HCT116 (cell line): ENCODE measurements around the gene BBS9. TPM values are rescaled to one million over a fixed set of nuclear protein-coding genes. Genes with fewer than 3 reads are reported as not detected.
A peak's percentile ranks its signal among the peaks of the same experiment; 100 is the strongest.

Source experiments
- ATAC-seq: fragments of 200-7000 bp; cut with Tn5 transposase; 2 replicates; pipeline ENCODE4 v1.9.1; 2020; ENCODE audit warnings: mild to moderate bottlenecking, moderate library complexity
- BruUV-seq: library from RNA; stranded (reverse); fragments of 400-500 nt; replicated peaks from 2 replicates; lab custom pipeline; 2021; lab: Mats Ljungman, UMichigan
- CTCF ChIA-PET: fragments of 300-600 bp; sonication (Branson Sonifier 250); formaldehyde crosslinking; loops from one replicate; lab custom pipeline; 2021; ENCODE audit warnings: antibody characterized with exemption; lab: Charles Lee
- POLR2A ChIA-PET: fragments of 300-600, 350-600 bp; sonication (Branson Sonifier 250); formaldehyde crosslinking; loops from one replicate; lab custom pipeline; 2021; ENCODE audit warnings: antibody characterized with exemption; lab: Charles Lee
- RAD21 ChIA-PET, 2 experiments: fragments of 300-600 bp; sonication (Branson Sonifier 250); formaldehyde crosslinking; loops; one replicate each; lab custom pipeline; 2023; ENCODE audit warnings: low total read pairs in 2 of 2; ENCODE audit not compliant: uncharacterized antibody in 2 of 2, unreplicated experiment in 2 of 2, low non-redundant PET in 1 of 2; lab: Charles Lee
- DNase-seq: peaks from one replicate; pipeline ENCODE4 v3.0.0-alpha.2; 2010; ENCODE audit warnings: low read depth, low spot score
- H2AFZ ChIP-seq: fragments of 200-600 bp; shearing (Covaris generic), sonication (generic); 2 replicates; pipeline ENCODE4 v1.6.1; 2017; ENCODE audit warnings: low read depth, mixed run types, mixed read lengths, antibody characterized with exemption, low read length; ENCODE audit not compliant: poor library complexity, severe bottlenecking
- H3K27ac ChIP-seq: 2 replicates; pipeline ENCODE4 v1.5.1; 2012; ENCODE audit warnings: low read depth, low read length
- H3K27me3 ChIP-seq: fragments of 200-600 bp; sonication (generic); 2 replicates; pipeline ENCODE4 v1.6.1; 2016; ENCODE audit warnings: mixed run types, low read length, mixed read lengths; ENCODE audit not compliant: insufficient read depth
- H3K36me3 ChIP-seq, 2 experiments: fragments of 200-500 bp in 1 of 2; fragments of 200-600 bp in 1 of 2; sonication (Bioruptor generic) in 1 of 2; sonication (generic) in 1 of 2; 2 replicates each; pipeline versions ENCODE4 v1.5.1 to v1.6.1; 2014 to 2016; ENCODE audit warnings: low read length in 2 of 2, inconsistent platforms in 1 of 2, mixed read lengths in 1 of 2, mixed run types in 1 of 2; ENCODE audit not compliant: insufficient read depth in 2 of 2, control insufficient read depth in 1 of 2
- H3K4me1 ChIP-seq, 2 experiments: fragments of 200-600 bp in 1 of 2; sonication (generic) in 1 of 2; 2 replicates each; pipeline versions ENCODE4 v1.5.1 to v1.6.1; 2012 to 2017; ENCODE audit warnings: low read length in 2 of 2, inconsistent platforms in 1 of 2, mild to moderate bottlenecking in 1 of 2, mixed read lengths in 1 of 2, mixed run types in 1 of 2, moderate library complexity in 1 of 2; ENCODE audit not compliant: insufficient read depth in 2 of 2, control insufficient read depth in 1 of 2
- H3K4me2 ChIP-seq: fragments of 200-600 bp; sonication (generic); 2 replicates; pipeline ENCODE4 v1.6.1; 2017; ENCODE audit warnings: mixed run types, low read length, mixed read lengths
- H3K4me3 ChIP-seq, 2 experiments: fragments of 200-600 bp in 1 of 2; sonication (generic) in 1 of 2; replicated peaks in 1 of 2; 2 replicates each; pipeline ENCODE4 v1.5.1; 2011 to 2016; ENCODE audit warnings: low read length in 2 of 2, control low read depth in 1 of 2, low read depth in 1 of 2, mild to moderate bottlenecking in 1 of 2, mixed read lengths in 1 of 2, mixed run types in 1 of 2
- H3K79me2 ChIP-seq: fragments of 200-600 bp; sonication (generic); 2 replicates; pipeline ENCODE4 v1.6.1; 2017; ENCODE audit warnings: mild to moderate bottlenecking, mixed run types, low read length, moderate library complexity, mixed read lengths; ENCODE audit not compliant: insufficient read depth
- H3K9ac ChIP-seq: fragments of 200-600 bp; sonication (generic); 2 replicates; pipeline ENCODE4 v1.6.1; 2016; ENCODE audit warnings: low read length, mixed read lengths
- H3K9me2 ChIP-seq: fragments of 200-600 bp; sonication (generic), shearing (Covaris generic); 2 replicates; pipeline ENCODE4 v1.6.1; 2017; ENCODE audit warnings: mixed run types, mild to moderate bottlenecking, moderate library complexity; ENCODE audit not compliant: insufficient read depth
- H3K9me3 ChIP-seq, 2 experiments: fragments of 200-500 bp in 1 of 2; fragments of 200-600 bp in 1 of 2; sonication (Bioruptor generic) in 1 of 2; sonication (generic) in 1 of 2; 2 replicates each; pipeline ENCODE4 v1.6.1; 2014 to 2017; ENCODE audit warnings: low read length in 2 of 2, mixed read lengths in 2 of 2, inconsistent platforms in 1 of 2, low read depth in 1 of 2, mild to moderate bottlenecking in 1 of 2, mixed run types in 1 of 2, moderate library complexity in 1 of 2; ENCODE audit not compliant: control insufficient read depth in 1 of 2, insufficient read depth in 1 of 2
- H4K20me1 ChIP-seq: fragments of 200-600 bp; sonication (generic), shearing (Covaris generic); 2 replicates; pipeline ENCODE4 v1.6.1; 2017; ENCODE audit warnings: mixed run types, mild to moderate bottlenecking, moderate library complexity; ENCODE audit not compliant: insufficient read depth
- CBX3 ChIP-seq: IDR thresholded peaks from 2 replicates; pipeline ENCODE4 v1.6.1; 2012; ENCODE audit warnings: low read depth
- CEBPB ChIP-seq: IDR thresholded peaks from 2 replicates; pipeline ENCODE4 v1.6.1; 2012; ENCODE audit warnings: low read depth
- CTCF ChIP-seq, 3 experiments: fragments of 200-600 bp in 1 of 3; sonication (generic) in 1 of 3; IDR thresholded peaks in 2 of 3; conservative IDR thresholded peaks in 1 of 3; 2 replicates each; pipeline ENCODE4 v1.5.1; 2012 to 2017; ENCODE audit warnings: low read depth in 2 of 3, low read length in 2 of 3, antibody characterized with exemption in 1 of 3, borderline replicate concordance in 1 of 3, control low read depth in 1 of 3, mild to moderate bottlenecking in 1 of 3, mixed read lengths in 1 of 3, mixed run types in 1 of 3, moderate library complexity in 1 of 3; ENCODE audit not compliant: insufficient read depth in 1 of 3
- EGR1 ChIP-seq: IDR thresholded peaks from 2 replicates; pipeline ENCODE4 v1.6.1; 2012; ENCODE audit warnings: low read depth
- EZH2 ChIP-seq: fragments of 200-600 bp; sonication (generic); IDR thresholded peaks from 2 replicates; pipeline ENCODE4 v1.6.1; 2017; ENCODE audit warnings: antibody characterized with exemption, mixed run types
- EZH2phosphoT487 ChIP-seq: fragments of 200-600 bp; IDR thresholded peaks from 2 replicates; pipeline ENCODE4 v1.6.1; 2018; ENCODE audit warnings: antibody characterized with exemption, borderline replicate concordance
- FOSL1 ChIP-seq: IDR thresholded peaks from 2 replicates; pipeline ENCODE4 v1.6.1; 2012; ENCODE audit warnings: low read depth
- JUND ChIP-seq: IDR thresholded peaks from 2 replicates; pipeline ENCODE4 v1.6.1; 2012
- POLR2AphosphoS5 ChIP-seq: IDR thresholded peaks from 2 replicates; pipeline ENCODE4 v1.6.1; 2011; ENCODE audit warnings: mild to moderate bottlenecking, low read depth, low read length, moderate library complexity
- REST ChIP-seq: IDR thresholded peaks from 2 replicates; pipeline ENCODE4 v1.6.1; 2012; ENCODE audit warnings: low read depth
- SP1 ChIP-seq: IDR thresholded peaks from 2 replicates; pipeline ENCODE4 v1.6.1; 2012; ENCODE audit warnings: low read depth
- YY1 ChIP-seq: IDR thresholded peaks from 2 replicates; pipeline ENCODE4 v1.6.1; 2011; ENCODE audit warnings: low read length, low read depth, moderate library complexity, mild to moderate bottlenecking; ENCODE audit not compliant: insufficient replicate concordance; ENCODE audit errors: extremely low read depth
- ZFX ChIP-seq: fragments of 450-650 bp; IDR thresholded peaks from 2 replicates; pipeline ENCODE4 v1.6.1; 2017
- intact Hi-C: fragments of 100-400 bp; cut with micrococcal nuclease; formaldehyde crosslinking; loops from 2 replicates; pipeline ENCODE4 v1.10.0; 2022
- total RNA-seq: library from RNA; stranded (reverse); gene quantifications from one replicate; pipeline ENCODE4 v1.2.1, GENCODE V29; 2021; ENCODE audit not compliant: unreplicated experiment

BBS9 gene
- total RNA-seq, 1 experiment from 2014 or later: 7.1 TPM

GRCh38 chr7:33128631-33128989 is 754 bp upstream of the BBS9 start:
- ATAC-seq (no peak), DNase-seq (no peak)
- TSS peak; percentile 97 for BruUV-seq
- Histone ChIP-seq H3K9ac (peak overlapping the region; percentile 61), H3K4me2 (peak overlapping the region; percentile 94), H3K27me3 (no peaks in the 10 kb centered on the region), H2AFZ (peak overlapping the region; percentile 88), H4K20me1 (no peaks in the 10 kb centered on the region), H3K79me2 (no peaks in the 10 kb centered on the region), H3K36me3 (no peaks in the 10 kb centered on the region), H3K4me1 (peaks cover 8 to 11% of the 10 kb centered on the region in 2 experiments; a peak in 3 of 4 replicates), H3K4me3 (peak overlapping the region; percentile 80 to 81), H3K9me3 (no peaks in the 10 kb centered on the region), H3K27ac (peak overlapping the region; percentile 64), H3K9me2 (no peaks in the 10 kb centered on the region)
- intact Hi-C loops: no loop called here
- ChIA-PET CTCF (no interaction called here), POLR2A (no interaction called here), RAD21 (no interaction called here)
- 0 out of 2 replicates have a peak, but pooled peaks have one; percentile 8 for TF ChIP-seq JUND
- no peak for TF ChIP-seq ZFX
- no peak for TF ChIP-seq CTCF (IDR thresholded peaks at IDR 0.05 in 2 of 3, conservative IDR thresholded peaks at IDR 0.05 in 1 of 3; ENCODE audit: borderline replicate concordance in 1 of 3, insufficient read depth in 1 of 3, low read depth in 2 of 3, low read length in 2 of 3)

GRCh38 chr7:33129806-33130153 is 416 bp downstream of the BBS9 start:
- no peaks in the 10 kb centered on the region for H3K9me2 ChIP-seq
- peak; percentile 18; the same call in 1 of the 2 replicates for ATAC-seq
- ChIA-PET POLR2A (no interaction called here), RAD21 (no interaction called here), CTCF (no interaction called here)
- no peaks in the 10 kb centered on the region for H3K79me2 ChIP-seq
- H3K4me3 ChIP-seq: peak overlapping the region; percentile 80 to 81
- H3K9me3 ChIP-seq: no peaks in the 10 kb centered on the region
- DNase-seq: no peak
- H3K27me3 ChIP-seq: no peaks in the 10 kb centered on the region
- H2AFZ ChIP-seq: peak overlapping the region; percentile 88
- no peak overlapping the region; the same call in 1 of the 2 replicates for H3K27ac ChIP-seq
- H3K9ac ChIP-seq: peak overlapping the region; percentile 49
- peaks cover 8 to 11% of the 10 kb centered on the region in 2 experiments; a peak in 3 of 4 replicates for H3K4me1 ChIP-seq
- no peaks in the 10 kb centered on the region for H4K20me1 ChIP-seq
- H3K4me2 ChIP-seq: peak overlapping the region; percentile 94
- intact Hi-C loops: no loop called here
- BruUV-seq: TSS peak; percentile 48
- H3K36me3 ChIP-seq: no peaks in the 10 kb centered on the region
- TF ChIP-seq EGR1 (no peak), YY1 (no peak), CTCF (IDR thresholded peaks at IDR 0.05 in 2 of 3, conservative IDR thresholded peaks at IDR 0.05 in 1 of 3; ENCODE audit: borderline replicate concordance in 1 of 3, insufficient read depth in 1 of 3, low read depth in 2 of 3, low read length in 2 of 3) (no peak), EZH2phosphoT487 (no peak), CBX3 (no peak), SP1 (no peak), EZH2 (no peak), POLR2AphosphoS5 (no peak), FOSL1 (no peak), CEBPB (no peak), REST (no peak)
